Adipose tissue (tissue), 3 donors: ENCODE data around the gene STN1. TPM values are rescaled to one million over a fixed set of nuclear protein-coding genes. Genes with fewer than 3 reads are reported as not detected.
"Not testable (repeated sequence)": the region's sequence is repeated elsewhere in the genome, so short reads cannot be mapped to it uniquely, and the experiment has no call there.

Source experiments
- H3K27ac ChIP-seq: one replicate; pipeline ENCODE4 v1.5.1; 2013; ENCODE audit warnings: low read depth, low read length
- WGBS, 3 donors: extraction: QIAGEN DNeasy Blood & Tissue Kit; methylation state at CpG; one replicate each; pipeline ENCODE4 v1.1.7; 2013; 5-methylcytosine and 5-hydroxymethylcytosine counted together
- polyA plus RNA-seq, 3 donors: library from polyadenylated mRNA; stranded (reverse); fragments of 200-250 nt; gene quantifications; one replicate each; pipeline ENCODE4 v1.2.3, GENCODE V29; 2013
- donor health status: healthy with polysubstance abuse.
- donor health status: Bipolar disorder and iron deficiency.
- donor health status: healthy.

Gene STN1
- polyA plus RNA-seq, 3 donors = 17.1 to 20.8 (median 19.1) TPM

GRCh38 chr10:103854265-103854685, 63.7 kb downstream of the STN1 start:
- WGBS, 3 donors = 5 to 14% (median 6%) methylated on average over 13 of the region's 13 CpGs
- H3K27ac ChIP-seq = no peak overlapping the region

GRCh38 chr10:103853428-103854264, 64.3 kb downstream of the STN1 start:
- WGBS, 3 donors = 49 to 62% (median 51%) methylated on average over 9 of the region's 9 CpGs
- no peak overlapping the region for H3K27ac ChIP-seq

- 15 to 73% (median 25%) methylated on average over 7 of the region's 7 CpGs for WGBS, 3 donors
- no peak overlapping the region for H3K27ac ChIP-seq
Observed at GRCh38 chr10:103852856-103853255, 65.1 kb downstream of the STN1 start.

- no peak overlapping the region for H3K27ac ChIP-seq
- 54 to 69% (median 63%) methylated on average over 11 of the region's 11 CpGs for WGBS, 3 donors
Observed at GRCh38 chr10:103852189-103852711, 65.7 kb downstream of the STN1 start.

GRCh38 chr10:103851261-103851660, 66.7 kb downstream of the STN1 start:
- 82 to 88% (median 85%) methylated on average over 4 of the region's 4 CpGs for WGBS, 3 donors

GRCh38 chr10:103850572-103850895, 67.5 kb downstream of the STN1 start:
- H3K27ac ChIP-seq = no peak overlapping the region
- 49 to 80% (median 55%) methylated on average over 3 of the region's 3 CpGs for WGBS, 3 donors

More at GRCh38 chr10:103851261-103851660, 66.7 kb downstream of the STN1 start:
- H3K27ac ChIP-seq = no peak overlapping the region

- no peak overlapping the region for H3K27ac ChIP-seq
- WGBS, 3 donors = 28 to 66% (median 42%) methylated on average over 8 of the region's 8 CpGs
Observed at GRCh38 chr10:103849880-103850571, 68.0 kb downstream of the STN1 start.

- H3K27ac ChIP-seq = no peak overlapping the region
- 71 to 87% (median 81%) methylated on average over 9 to 10 of the region's 10 CpGs for WGBS, 3 donors
Observed at GRCh38 chr10:103849212-103849877, 68.6 kb downstream of the STN1 start.

- H3K27ac ChIP-seq = no peak overlapping the region
- WGBS, 3 donors = 73 to 76% (median 76%) methylated on average over 8 of the region's 8 CpGs
Observed at GRCh38 chr10:103847909-103848468, 70.0 kb downstream of the STN1 start.

GRCh38 chr10:103847346-103847745, 70.6 kb downstream of the STN1 start:
- 80 to 92% (median 85%) methylated on average over 6 to 7 of the region's 7 CpGs for WGBS, 3 donors
- no peak overlapping the region for H3K27ac ChIP-seq

- 31 to 77% (median 36%) methylated on average over 5 of the region's 5 CpGs for WGBS, 3 donors
- H3K27ac ChIP-seq = no peak overlapping the region
Observed at GRCh38 chr10:103845972-103846371, 72.0 kb downstream of the STN1 start.

- not testable (repeated sequence) for H3K27ac ChIP-seq
- WGBS, 3 donors = 76 to 92% (median 77%) methylated on average over 3 of the region's 3 CpGs
Observed at GRCh38 chr10:103845346-103845745, 72.6 kb downstream of the STN1 start.

- 33 to 52% (median 48%) methylated on average over 6 of the region's 6 CpGs for WGBS, 3 donors
Observed at GRCh38 chr10:103843854-103844570, 74.0 kb downstream of the STN1 start.

GRCh38 chr10:103843045-103843444, 74.9 kb downstream of the STN1 start:
- H3K27ac ChIP-seq = no peak overlapping the region
- WGBS, 3 donors = 58 to 91% (median 86%) methylated on average over 3 of the region's 3 CpGs

More at GRCh38 chr10:103843854-103844570, 74.0 kb downstream of the STN1 start:
- H3K27ac ChIP-seq = no peak overlapping the region

- H3K27ac ChIP-seq = no peak overlapping the region
Observed at GRCh38 chr10:103842605-103843004, 75.4 kb downstream of the STN1 start.

GRCh38 chr10:103841519-103841918, 76.5 kb downstream of the STN1 start:
- H3K27ac ChIP-seq = no peak overlapping the region
- WGBS, 3 donors = 86 to 88% (median 88%) methylated on average over 7 of the region's 7 CpGs

More at GRCh38 chr10:103842605-103843004, 75.4 kb downstream of the STN1 start:
- 30 to 75% (median 59%) methylated on average over 7 of the region's 7 CpGs for WGBS, 3 donors

GRCh38 chr10:103840740-103841070, 77.3 kb downstream of the STN1 start:
- 80 to 95% (median 81%) methylated on average over 4 of the region's 4 CpGs for WGBS, 3 donors

More at GRCh38 chr10:103840740-103841070, 77.3 kb downstream of the STN1 start:
- H3K27ac ChIP-seq = no peak overlapping the region
